ENCODE measurements around the gene CDC42BPG. TPM values are rescaled to one million over a fixed set of nuclear protein-coding genes. Genes with fewer than 3 reads are reported as not detected.
A peak's percentile ranks its signal among the peaks of the same experiment; 100 is the strongest.
"Not testable (repeated sequence)": the region's sequence is repeated elsewhere in the genome, so short reads cannot be mapped to it uniquely, and the experiment has no call there.

CDC42BPG gene
- total and polyA plus RNA-seq, 10 of the 15 experiments (the other 5 are each of a cell fraction or from before 2014, with no cell fraction given) = 0.02 to 1.3 (median 0.09) TPM; not detected in 1

- TF ChIP-seq POLR2A (IDR thresholded peaks at IDR 0.05; ENCODE audit: low read depth, low read length) = peak; percentile 36; the same call in 1 of the 2 replicates
Observed at GRCh38 chr11:64846998-64847666, 2.7 kb upstream of the CDC42BPG start (continued).

- WGBS (ENCODE audit: insufficient coverage, insufficient replicate concordance, low lambda C conversion rate, missing lambda C conversion rate) = 87% methylated on average over 8 of the region's 8 CpGs
- H3K27me3 ChIP-seq (replicated peaks in 1 of 2; ENCODE audit: control insufficient read depth in 2 of 2, insufficient read depth in 2 of 2, low read length in 1 of 2); H3K4me3 ChIP-seq; H4K20me1 ChIP-seq (ENCODE audit: control insufficient read depth, insufficient read depth); H3K4me2 ChIP-seq (ENCODE audit: control insufficient read depth, insufficient read depth); FAIRE-seq; H3K9ac ChIP-seq (ENCODE audit: control insufficient read depth, insufficient read depth, low read length); BruUV-seq (replicated peaks); ATAC-seq; H3K36me3 ChIP-seq (ENCODE audit: control insufficient read depth in 2 of 2, insufficient read depth in 2 of 2, low read length in 1 of 2); H2AFZ ChIP-seq (ENCODE audit: control insufficient read depth, low read depth, low read length); DNase-seq (ENCODE audit: low read depth, low spot score); H3K9me3 ChIP-seq (replicated peaks; ENCODE audit: control insufficient read depth, insufficient read depth, low read length); H3K27ac ChIP-seq (ENCODE audit: control insufficient read depth, insufficient read depth); H3K79me2 ChIP-seq (ENCODE audit: control insufficient read depth, insufficient read depth, low read length): not testable (repeated sequence)
- CTCF ChIA-PET = interaction anchor here (0.6 to 28.8 kb wide), 18 partner anchors 18 to 487 kb away, joined by 3 to 1208 read pairs (median 4); partner anchors contain the start of genes ARL2, BATF2, EHD1 and FAU
- RAD21 ChIA-PET (ENCODE audit: unreplicated experiment) = interaction anchor here (0.6 to 12.9 kb wide), 5 partner anchors 19 to 514 kb away, joined by 3 to 316 read pairs (median 3); no protein-coding TSS in a partner anchor
- SMC1A ChIA-PET (ENCODE audit: uncharacterized antibody, unreplicated experiment) = interaction anchor here (1.3 to 12.7 kb wide), 6 partner anchors 18 to 166 kb away, joined by 3 to 306 read pairs (median 30); partner anchors contain the start of gene BATF2
- intact Hi-C loops (cut with micrococcal nuclease; ENCODE audit: unreplicated experiment) = loop anchor here (2.0 to 10.0 kb wide), 3 partner anchors 169 to 409 kb away; partner anchors contain the start of genes ARL2 and ZNHIT2
- in situ Hi-C loops (cut with MboI) = loop anchor here (5.0 kb wide), 1 partner anchor 47 kb away; no protein-coding TSS in a partner anchor
- POLR2A ChIA-PET = interaction anchor here (0.5 to 12.2 kb wide), 3 partner anchors 18 to 54 kb away, joined by 3 to 232 read pairs (median 3); no protein-coding TSS in a partner anchor
- peaks cover 41% of the 10 kb centered on the region for H3K4me1 ChIP-seq (ENCODE audit: control insufficient read depth, insufficient read depth, low read length)
Observed at GRCh38 chr11:64845776-64846129, 1.3 kb upstream of the CDC42BPG start.

GRCh38 chr11:64845129-64845775, 799 bp upstream of the CDC42BPG start:
- H3K4me1 ChIP-seq (ENCODE audit: control insufficient read depth, insufficient read depth, low read length) = peaks cover 38% of the 10 kb centered on the region
- ChIA-PET SMC1A (ENCODE audit: uncharacterized antibody, unreplicated experiment) (interaction anchor here (1.2 to 12.7 kb wide), 6 partner anchors 18 to 166 kb away, joined by 3 to 306 read pairs (median 28); no protein-coding TSS in a partner anchor), POLR2A (interaction anchor here (0.5 to 12.2 kb wide), 3 partner anchors 19 to 54 kb away, joined by 3 to 232 read pairs (median 3); no protein-coding TSS in a partner anchor), CTCF (interaction anchor here (0.6 to 28.8 kb wide), 17 partner anchors 18 to 488 kb away, joined by 3 to 1208 read pairs (median 4); partner anchors contain the start of genes ARL2, BATF2, CAPN1 and EHD1), RAD21 (ENCODE audit: unreplicated experiment) (interaction anchor here (0.6 to 12.9 kb wide), 5 partner anchors 19 to 513 kb away, joined by 3 to 316 read pairs (median 3); no protein-coding TSS in a partner anchor)
- H3K27me3 ChIP-seq (replicated peaks in 1 of 2; ENCODE audit: control insufficient read depth in 2 of 2, insufficient read depth in 2 of 2, low read length in 1 of 2) = no peaks in the 10 kb centered on the region
- H3K9me3 ChIP-seq (replicated peaks; ENCODE audit: control insufficient read depth, insufficient read depth, low read length) = no peaks in the 10 kb centered on the region
- no TSS peak for BruUV-seq (replicated peaks)
- WGBS (ENCODE audit: insufficient coverage, insufficient replicate concordance, low lambda C conversion rate, missing lambda C conversion rate) = 17% methylated on average over 9 of the region's 9 CpGs
- peak overlapping the region; percentile 60 for H3K4me2 ChIP-seq (ENCODE audit: control insufficient read depth, insufficient read depth)
- H3K36me3 ChIP-seq (ENCODE audit: control insufficient read depth in 2 of 2, insufficient read depth in 2 of 2, low read length in 1 of 2) = no peaks in the 10 kb centered on the region
- in situ Hi-C loops (cut with MboI) = loop anchor here (5.0 kb wide), 1 partner anchor 47 kb away; no protein-coding TSS in a partner anchor
- no peak overlapping the region for H2AFZ ChIP-seq (ENCODE audit: control insufficient read depth, low read depth, low read length)
- H4K20me1 ChIP-seq (ENCODE audit: control insufficient read depth, insufficient read depth) = no peaks in the 10 kb centered on the region
- H3K79me2 ChIP-seq (ENCODE audit: control insufficient read depth, insufficient read depth, low read length) = no peaks in the 10 kb centered on the region
- no peak for ATAC-seq
- intact Hi-C loops (cut with micrococcal nuclease; ENCODE audit: unreplicated experiment) = loop anchor here (10.0 kb wide), 1 partner anchor 410 kb away; no protein-coding TSS in a partner anchor
- H3K9ac ChIP-seq (ENCODE audit: control insufficient read depth, insufficient read depth, low read length) = no peak overlapping the region; the same call in 1 of the 2 replicates
- no peak overlapping the region for H3K27ac ChIP-seq (ENCODE audit: control insufficient read depth, insufficient read depth)
- peak overlapping the region; percentile 70; the same call in 1 of the 2 replicates for H3K4me3 ChIP-seq
- no peak for FAIRE-seq
- no peak for DNase-seq (ENCODE audit: low read depth, low spot score)
- TF ChIP-seq, protein P1, sequence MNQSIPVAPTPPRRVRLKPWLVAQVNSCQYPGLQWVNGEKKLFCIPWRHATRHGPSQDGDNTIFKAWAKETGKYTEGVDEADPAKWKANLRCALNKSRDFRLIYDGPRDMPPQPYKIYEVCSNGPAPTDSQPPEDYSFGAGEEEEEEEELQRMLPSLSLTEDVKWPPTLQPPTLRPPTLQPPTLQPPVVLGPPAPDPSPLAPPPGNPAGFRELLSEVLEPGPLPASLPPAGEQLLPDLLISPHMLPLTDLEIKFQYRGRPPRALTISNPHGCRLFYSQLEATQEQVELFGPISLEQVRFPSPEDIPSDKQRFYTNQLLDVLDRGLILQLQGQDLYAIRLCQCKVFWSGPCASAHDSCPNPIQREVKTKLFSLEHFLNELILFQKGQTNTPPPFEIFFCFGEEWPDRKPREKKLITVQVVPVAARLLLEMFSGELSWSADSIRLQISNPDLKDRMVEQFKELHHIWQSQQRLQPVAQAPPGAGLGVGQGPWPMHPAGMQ (IDR thresholded peaks at IDR 0.05; ENCODE audit: borderline replicate concordance) = no peak
- no peak for TF ChIP-seq RCOR1 (conservative IDR thresholded peaks at IDR 0.05; ENCODE audit: low read depth, low read length)
- no peak for TF ChIP-seq POLR2AphosphoS2 (IDR thresholded peaks at IDR 0.05; ENCODE audit: low read depth, low read length)
- TF ChIP-seq NR2C2 (IDR thresholded peaks at IDR 0.05; ENCODE audit: borderline replicate concordance, control insufficient read depth, insufficient read length, low read depth) = no peak
- TF ChIP-seq RUNX3 (IDR thresholded peaks at IDR 0.05; ENCODE audit: low read length) = no peak
- TF ChIP-seq NFIC (IDR thresholded peaks at IDR 0.05; ENCODE audit: low read depth, low read length) = no peak
